Upper lobe of left lung (tissue), 6 donors: ENCODE measurements around the gene CD99L2. TPM values are rescaled to one million over a fixed set of nuclear protein-coding genes. Genes with fewer than 3 reads are reported as not detected.

Source experiments
- ATAC-seq, 2 donors: fragments of 200-7000 bp; cut with Tn5 transposase; one replicate each; pipeline ENCODE4 v1.9.1; 2022; ENCODE audit warnings: mild to moderate bottlenecking in 2 of 2, moderate library complexity in 2 of 2; ENCODE audit not compliant: low FRiP score in 2 of 2
- DNase-seq, 2 donors: peaks; one replicate each; pipeline ENCODE4 v3.0.0-alpha.2; 2019 to 2020
- H3K27ac ChIP-seq, 4 donors: fragments of 200-600 bp; sonication (generic); one replicate each; pipeline ENCODE4 v1.5.1; 2016 to 2019
- H3K27me3 ChIP-seq, 4 donors: fragments of 200-600 bp; sonication (generic); one replicate each; pipeline ENCODE4 v1.5.1; 2017 to 2019
- H3K36me3 ChIP-seq, 4 donors: fragments of 200-600 bp; sonication (generic); one replicate each; pipeline ENCODE4 v1.5.1; 2016 to 2019
- H3K4me1 ChIP-seq, 4 donors: fragments of 200-600 bp; sonication (generic); one replicate each; pipeline ENCODE4 v1.5.1; 2018 to 2019
- H3K4me3 ChIP-seq, 4 donors: fragments of 200-600 bp; sonication (generic); one replicate each; pipeline ENCODE4 v1.5.1; 2017 to 2019; ENCODE audit warnings: mild to moderate bottlenecking in 2 of 4, moderate library complexity in 1 of 4
- H3K9me3 ChIP-seq, 4 donors: fragments of 200-600 bp; sonication (generic); one replicate each; pipeline ENCODE4 v1.5.1; 2018 to 2019
- EP300 ChIP-seq, 4 donors: sonication (generic); formaldehyde crosslinking; IDR thresholded peaks; one replicate each; pipeline ENCODE4 v1.5.1; 2017; ENCODE audit warnings: antibody characterized with exemption in 4 of 4, control low read depth in 2 of 4
- POLR2A ChIP-seq, 4 donors: fragments of 450-650 bp; IDR thresholded peaks; one replicate each; pipeline ENCODE4 v1.5.1; 2016 to 2017; ENCODE audit warnings: antibody characterized with exemption in 4 of 4, mild to moderate bottlenecking in 2 of 4
- POLR2AphosphoS5 ChIP-seq, 2 donors: sonication (generic); formaldehyde crosslinking; IDR thresholded peaks; one replicate each; pipeline ENCODE4 v1.5.1; 2017; ENCODE audit warnings: antibody characterized with exemption in 2 of 2
- WGBS, 2 donors: methylation state at CpG; one replicate each; pipeline ENCODE4 v1.1.5; 2017 to 2018; 5-methylcytosine and 5-hydroxymethylcytosine counted together
- total RNA-seq, 6 donors: library from RNA; depleted of rRNA in 4 of 6; stranded (reverse); fragments of >200 nt in 4 of 6; gene quantifications; one replicate each; pipeline versions ENCODE4 v1.1.0 to v1.2.1, GENCODE V29; 2016 to 2021
- TF ChIP-seq, protein P1 (sequence below), 6 experiments: fragments of 450-650 bp in 4 of 6; fragments of 200-600 bp in 2 of 6; sonication (generic) in 2 of 6; IDR thresholded peaks; one replicate each; pipeline ENCODE4 v1.5.1; 2016 to 2019; ENCODE audit warnings: antibody characterized with exemption in 6 of 6
- donor health status: DM: no; HTN: no; CAD: no; lungs with moderate emphysema.
- donor health status: DM: no; HTN: yes; CAD: no; lungs with severe emphysema.

Gene CD99L2
- total RNA-seq, 6 donors from 2014 or later: 16.8 to 41.6 (median 34.9) TPM

DNA sequence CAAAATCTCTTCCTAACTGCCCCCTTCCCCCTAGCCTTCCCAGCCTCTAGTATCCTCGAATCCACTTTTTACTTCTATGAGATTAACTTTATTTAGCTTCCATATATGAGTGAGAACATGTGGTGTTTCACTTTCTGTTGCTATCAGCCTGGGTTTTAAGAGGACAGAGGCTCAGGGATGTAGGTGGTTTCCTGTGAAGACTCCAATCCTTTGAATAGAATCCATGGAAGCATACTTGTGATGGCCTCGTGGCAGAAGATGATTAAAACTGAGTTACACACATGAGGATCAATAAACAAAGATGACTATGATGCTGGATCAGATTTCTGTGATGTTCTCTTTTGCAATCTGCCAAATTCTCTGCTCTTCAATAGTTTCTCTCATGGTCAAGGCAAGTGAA, 29.8 kb downstream of the CD99L2 start:
- DNase-seq (no peak), ATAC-seq (no peak)
- Histone ChIP-seq H3K36me3 (no peaks in the 10 kb centered on the region), H3K27me3 (no peaks in the 10 kb centered on the region), H3K27ac (no peak overlapping the region), H3K9me3 (no peaks in the 10 kb centered on the region), H3K4me3 (no peak overlapping the region), H3K4me1 (peaks cover 0 to 6% (median 0%) of the 10 kb centered on the region in 4 donors)
- WGBS, 2 donors: 55 to 67% methylated on average over 2 of the region's 2 CpGs
- no peak for TF ChIP-seq POLR2AphosphoS5 (IDR thresholded peaks at IDR 0.05)
- TF ChIP-seq, protein P1, sequence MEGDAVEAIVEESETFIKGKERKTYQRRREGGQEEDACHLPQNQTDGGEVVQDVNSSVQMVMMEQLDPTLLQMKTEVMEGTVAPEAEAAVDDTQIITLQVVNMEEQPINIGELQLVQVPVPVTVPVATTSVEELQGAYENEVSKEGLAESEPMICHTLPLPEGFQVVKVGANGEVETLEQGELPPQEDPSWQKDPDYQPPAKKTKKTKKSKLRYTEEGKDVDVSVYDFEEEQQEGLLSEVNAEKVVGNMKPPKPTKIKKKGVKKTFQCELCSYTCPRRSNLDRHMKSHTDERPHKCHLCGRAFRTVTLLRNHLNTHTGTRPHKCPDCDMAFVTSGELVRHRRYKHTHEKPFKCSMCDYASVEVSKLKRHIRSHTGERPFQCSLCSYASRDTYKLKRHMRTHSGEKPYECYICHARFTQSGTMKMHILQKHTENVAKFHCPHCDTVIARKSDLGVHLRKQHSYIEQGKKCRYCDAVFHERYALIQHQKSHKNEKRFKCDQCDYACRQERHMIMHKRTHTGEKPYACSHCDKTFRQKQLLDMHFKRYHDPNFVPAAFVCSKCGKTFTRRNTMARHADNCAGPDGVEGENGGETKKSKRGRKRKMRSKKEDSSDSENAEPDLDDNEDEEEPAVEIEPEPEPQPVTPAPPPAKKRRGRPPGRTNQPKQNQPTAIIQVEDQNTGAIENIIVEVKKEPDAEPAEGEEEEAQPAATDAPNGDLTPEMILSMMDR (IDR thresholded peaks at IDR 0.05): no peak

DNA sequence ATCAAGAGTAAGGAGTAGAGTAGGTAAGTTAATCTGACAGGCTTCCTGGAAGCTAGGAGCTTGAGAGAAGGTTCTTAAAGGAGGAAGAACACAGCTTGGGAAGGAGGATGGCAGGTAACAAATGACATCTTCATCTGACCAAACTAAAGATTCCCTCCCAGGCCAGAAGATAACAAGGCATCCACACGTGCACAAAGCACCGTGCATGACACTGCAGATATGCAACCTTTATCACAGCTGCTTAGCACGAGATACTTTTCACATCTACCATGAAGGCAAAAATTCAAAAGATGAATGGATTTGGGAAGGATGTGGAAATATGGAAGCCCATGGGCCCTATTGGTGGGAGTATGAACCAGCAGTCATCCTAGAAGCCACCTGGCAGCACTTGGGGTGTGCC, 34.3 kb downstream of the CD99L2 start:
- no peaks in the 10 kb centered on the region for H3K36me3 ChIP-seq
- ATAC-seq: no peak
- WGBS, 2 donors: 70% methylated on average over 3 of the region's 3 CpGs; no CpG with 5 or more reads in 1 of the 2 donors
- DNase-seq: no peak
- H3K4me1 ChIP-seq: no peaks in the 10 kb centered on the region
- H3K4me3 ChIP-seq: no peak overlapping the region
- no peaks in the 10 kb centered on the region for H3K9me3 ChIP-seq
- H3K27me3 ChIP-seq: no peaks in the 10 kb centered on the region
- TF ChIP-seq POLR2A (IDR thresholded peaks at IDR 0.05) (no peak), POLR2AphosphoS5 (IDR thresholded peaks at IDR 0.05) (no peak)
- TF ChIP-seq, protein P1 (IDR thresholded peaks at IDR 0.05): no peak
- no peak overlapping the region for H3K27ac ChIP-seq

DNA sequence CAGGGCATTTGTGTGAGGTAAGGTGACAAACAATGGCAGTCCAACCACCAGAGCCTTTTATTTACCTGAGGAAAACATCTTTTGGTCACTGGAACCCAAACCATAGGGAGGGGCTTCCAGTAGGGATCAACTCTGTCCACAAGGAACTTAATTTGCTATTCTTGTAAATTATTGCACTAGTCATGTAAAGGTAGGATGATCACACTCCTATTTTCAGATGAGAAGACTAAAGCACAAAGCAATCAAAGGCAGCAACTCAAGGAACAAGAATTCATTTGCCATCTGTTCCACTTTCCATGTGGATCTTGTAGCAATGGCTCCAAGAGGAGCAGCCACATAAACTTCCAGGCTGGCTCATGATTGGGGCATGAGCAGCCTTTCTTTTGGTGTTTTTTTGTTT, 35.3 kb downstream of the CD99L2 start:
- no peak for DNase-seq
- no peak for ATAC-seq
- no peaks in the 10 kb centered on the region for H3K4me1 ChIP-seq
- H3K36me3 ChIP-seq: no peaks in the 10 kb centered on the region
- no peaks in the 10 kb centered on the region for H3K27me3 ChIP-seq
- H3K27ac ChIP-seq: no peak overlapping the region
- no peak overlapping the region for H3K4me3 ChIP-seq
- H3K9me3 ChIP-seq: no peaks in the 10 kb centered on the region
- TF ChIP-seq POLR2AphosphoS5 (IDR thresholded peaks at IDR 0.05): no peak
- TF ChIP-seq, protein P1 (IDR thresholded peaks at IDR 0.05): no peak
- TF ChIP-seq EP300 (IDR thresholded peaks at IDR 0.05): no peak
- TF ChIP-seq POLR2A (IDR thresholded peaks at IDR 0.05): no peak

DNA sequence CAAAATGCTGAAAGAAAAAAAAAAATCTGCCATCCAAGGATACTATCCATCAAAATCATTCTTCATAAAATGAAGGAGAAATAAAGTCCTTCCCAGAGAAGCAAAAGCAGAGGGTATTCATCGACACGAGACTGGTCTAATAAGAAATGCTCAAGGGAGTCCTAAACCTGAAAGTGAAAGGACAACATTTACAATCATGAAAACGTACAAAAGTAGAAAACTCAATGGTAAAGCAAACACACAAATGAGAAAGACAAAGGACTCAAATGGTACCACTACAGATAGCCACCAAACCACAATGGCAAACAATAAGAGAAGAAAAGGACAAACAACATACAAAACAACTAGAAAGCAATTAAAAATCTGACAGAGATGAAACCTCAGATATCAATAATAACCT, 41.0 kb downstream of the CD99L2 start:
- Histone ChIP-seq H3K9me3 (peaks cover 0 to 11% (median 0%) of the 10 kb centered on the region in 4 donors), H3K27me3 (no peaks in the 10 kb centered on the region), H3K4me3 (no peak overlapping the region), H3K27ac (no peak overlapping the region), H3K36me3 (no peaks in the 10 kb centered on the region), H3K4me1 (no peaks in the 10 kb centered on the region)
- ATAC-seq (no peak), DNase-seq (no peak)
- no peak for TF ChIP-seq POLR2AphosphoS5 (IDR thresholded peaks at IDR 0.05)
- TF ChIP-seq EP300 (IDR thresholded peaks at IDR 0.05): no peak
- TF ChIP-seq, protein P1 (IDR thresholded peaks at IDR 0.05): no peak
- no peak for TF ChIP-seq POLR2A (IDR thresholded peaks at IDR 0.05)
- WGBS, 2 donors: 71 to 80% methylated on average over 3 of the region's 3 CpGs

DNA sequence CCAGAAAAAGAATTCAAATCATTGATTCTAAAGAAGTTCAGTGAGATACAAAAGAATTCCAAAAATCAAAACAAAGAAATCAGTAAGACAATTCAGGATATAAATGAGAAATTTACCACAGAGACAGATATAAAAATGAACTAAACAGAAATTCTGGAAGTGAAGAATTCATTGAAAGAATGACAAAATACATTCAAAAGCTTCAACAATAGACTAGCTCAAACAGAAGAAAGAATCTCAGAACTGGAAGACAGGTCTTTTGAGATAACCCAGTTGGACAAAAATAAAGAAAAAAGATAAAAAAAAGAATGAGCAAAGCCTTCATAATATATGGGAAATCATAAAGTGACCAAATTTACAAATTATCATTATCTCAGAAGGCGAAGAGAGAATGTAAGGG, 41.7 kb downstream of the CD99L2 start:
- no peak overlapping the region for H3K4me3 ChIP-seq
- H3K4me1 ChIP-seq: no peaks in the 10 kb centered on the region
- peaks cover 0 to 11% (median 0%) of the 10 kb centered on the region in 4 donors for H3K9me3 ChIP-seq
- no peaks in the 10 kb centered on the region for H3K36me3 ChIP-seq
- DNase-seq: no peak
- ATAC-seq: no peak
- H3K27me3 ChIP-seq: no peaks in the 10 kb centered on the region
- H3K27ac ChIP-seq: no peak overlapping the region
- TF ChIP-seq POLR2A (IDR thresholded peaks at IDR 0.05): no peak
- TF ChIP-seq POLR2AphosphoS5 (IDR thresholded peaks at IDR 0.05): no peak
- no peak for TF ChIP-seq EP300 (IDR thresholded peaks at IDR 0.05)
- TF ChIP-seq, protein P1 (IDR thresholded peaks at IDR 0.05): no peak
- 68 to 93% methylated on average over 1 of the region's 1 CpG for WGBS, 2 donors
